Measurements from ENCODE around the gene PLAC9. TPM values are rescaled to one million over a fixed set of nuclear protein-coding genes. Genes with fewer than 3 reads are reported as not detected.

PLAC9 gene
- total RNA-seq, 1 experiment from 2014 or later: 7.3 TPM

- Mint-ChIP-seq H3K9me3 (no peaks in the 10 kb centered on the region), H3K27ac (no peak overlapping the region), H3K27me3 (ENCODE audit: low read depth) (no peaks in the 10 kb centered on the region), H3K4me1 (peaks cover 15% of the 10 kb centered on the region), H3K4me3 (no peak overlapping the region), H3K36me3 (peaks cover 1% of the 10 kb centered on the region; the same call in 1 of the 2 replicates)
- POLR2A ChIA-PET: no interaction called here
- no peak for ATAC-seq
- TF ChIP-seq TCF7 (CRISPR knock-in tag; IDR thresholded peaks at IDR 0.05; ENCODE audit: low read depth) (no peak), NR1H2 (CRISPR knock-in tag; IDR thresholded peaks at IDR 0.05) (no peak), ZNF281 (CRISPR knock-in tag; IDR thresholded peaks at IDR 0.05) (no peak), HMGXB4 (CRISPR knock-in tag; IDR thresholded peaks at IDR 0.05) (no peak), FOXP4 (CRISPR knock-in tag; IDR thresholded peaks at IDR 0.05) (no peak), ZNF121 (CRISPR knock-in tag; IDR thresholded peaks at IDR 0.05) (no peak)
- CTCF ChIA-PET: interaction anchor here (2.9 kb wide), 1 partner anchor 74 kb away, joined by 11 read pairs; no protein-coding TSS in a partner anchor
- DNase-seq (ENCODE audit: low spot score): no peak
Observed at GRCh38 chr10:80148166-80148805, 15.8 kb downstream of the PLAC9 start.

- no peak for TF ChIP-seq MXD4 (CRISPR knock-in tag; IDR thresholded peaks at IDR 0.05; ENCODE audit: borderline replicate concordance)
- TF ChIP-seq ZNF281 (CRISPR knock-in tag; IDR thresholded peaks at IDR 0.05): no peak
- no peak for TF ChIP-seq FOXJ3 (CRISPR knock-in tag; IDR thresholded peaks at IDR 0.05; ENCODE audit: borderline replicate concordance)
- no peak for TF ChIP-seq ZBTB21 (CRISPR knock-in tag; IDR thresholded peaks at IDR 0.05; ENCODE audit: borderline replicate concordance)
- no peak for TF ChIP-seq AFF4 (CRISPR knock-in tag; IDR thresholded peaks at IDR 0.05; ENCODE audit: borderline replicate concordance)
- TF ChIP-seq SMAD4 (CRISPR knock-in tag; IDR thresholded peaks at IDR 0.05): no peak
- no peak for TF ChIP-seq ATF1 (CRISPR knock-in tag; IDR thresholded peaks at IDR 0.05)
- TF ChIP-seq ESRRA (CRISPR knock-in tag; IDR thresholded peaks at IDR 0.05; ENCODE audit: borderline replicate concordance): no peak
- no peak for TF ChIP-seq KAT7 (CRISPR knock-in tag; IDR thresholded peaks at IDR 0.05; ENCODE audit: borderline replicate concordance)
- TF ChIP-seq ZNF416 (CRISPR knock-in tag; IDR thresholded peaks at IDR 0.05): no peak
- H3K27me3 Mint-ChIP-seq (ENCODE audit: low read depth): no peaks in the 10 kb centered on the region
- H3K27ac Mint-ChIP-seq: no peak overlapping the region
- ATAC-seq (no peak), DNase-seq (ENCODE audit: low spot score) (no peak)
- ChIA-PET CTCF (no interaction called here), POLR2A (interaction anchor here (0.5 kb wide), 1 partner anchor 10 kb away, joined by 3 read pairs; no protein-coding TSS in a partner anchor)
- peaks cover 3% of the 10 kb centered on the region for H3K36me3 Mint-ChIP-seq
- no peaks in the 10 kb centered on the region for H3K9me3 Mint-ChIP-seq
- peaks cover 15% of the 10 kb centered on the region for H3K4me1 Mint-ChIP-seq
- no peak overlapping the region for H3K4me3 Mint-ChIP-seq
Observed at GRCh38 chr10:80149123-80149522, 16.6 kb downstream of the PLAC9 start.

Data from WTC11 (cell line).